Fibroblast of lung (primary cell): ENCODE data around the gene HTRA3. TPM values are rescaled to one million over a fixed set of nuclear protein-coding genes. Genes with fewer than 3 reads are reported as not detected.

Source experiments
- DNase-seq, 2 donors: peaks; one replicate each; pipeline versions ENCODE4 v3.0.0 to v3.0.0-alpha.2; 2010; ENCODE audit warnings: low read depth in 2 of 2
- H2AFZ ChIP-seq: 2 replicates; pipeline ENCODE4 v1.5.1; 2012; ENCODE audit warnings: low read length, control low read depth, inconsistent platforms
- H3K27ac ChIP-seq: 2 replicates; pipeline ENCODE4 v1.5.1; 2011; ENCODE audit warnings: low read length, control low read depth; ENCODE audit not compliant: insufficient read depth
- H3K27me3 ChIP-seq: 2 replicates; pipeline ENCODE4 v1.5.1; 2011; ENCODE audit warnings: mild to moderate bottlenecking, low read length; ENCODE audit not compliant: control insufficient read depth, insufficient read depth
- H3K36me3 ChIP-seq: 2 replicates; pipeline ENCODE4 v1.5.1; 2011; ENCODE audit warnings: low read length; ENCODE audit not compliant: control insufficient read depth, insufficient read depth
- H3K4me1 ChIP-seq: 2 replicates; pipeline ENCODE4 v1.5.1; 2011; ENCODE audit warnings: low read length; ENCODE audit not compliant: control insufficient read depth, insufficient read depth; ENCODE audit errors: extremely low read depth
- H3K4me2 ChIP-seq: 2 replicates; pipeline ENCODE4 v1.5.1; 2011; ENCODE audit warnings: low read length, control low read depth; ENCODE audit not compliant: insufficient read depth; ENCODE audit errors: extremely low read depth
- H3K4me3 ChIP-seq, 4 experiments: fragments of 200-600 bp in 1 of 4; sonication (generic) in 1 of 4; replicated peaks in 1 of 4; 2 replicates each; pipeline ENCODE4 v1.5.1; 2011 to 2016; ENCODE audit warnings: low read length in 4 of 4, low read depth in 3 of 4, mild to moderate bottlenecking in 3 of 4, control low read depth in 2 of 4, inconsistent platforms in 1 of 4, mixed read lengths in 1 of 4; ENCODE audit not compliant: insufficient read depth in 1 of 4; ENCODE audit errors: control extremely low read depth in 1 of 4
- H3K79me2 ChIP-seq: 2 replicates; pipeline ENCODE4 v1.5.1; 2012; ENCODE audit warnings: mild to moderate bottlenecking, low read length, inconsistent platforms; ENCODE audit not compliant: control insufficient read depth, insufficient read depth
- H3K9ac ChIP-seq: 2 replicates; pipeline ENCODE4 v1.5.1; 2011; ENCODE audit warnings: mild to moderate bottlenecking, low read length, control low read depth; ENCODE audit not compliant: insufficient read depth
- H3K9me3 ChIP-seq: 2 replicates; pipeline ENCODE4 v1.5.1; 2012; ENCODE audit warnings: low read depth, low read length; ENCODE audit not compliant: control insufficient read depth, insufficient read depth
- H4K20me1 ChIP-seq: 2 replicates; pipeline ENCODE4 v1.5.1; 2011; ENCODE audit warnings: low read length; ENCODE audit not compliant: control insufficient read depth, insufficient read depth; ENCODE audit errors: extremely low read depth
- CTCF ChIP-seq, 2 donors: IDR thresholded peaks in 1 of 2; conservative IDR thresholded peaks in 1 of 2; 1 replicate in 1 of 2; 2 replicates in 1 of 2; pipeline ENCODE4 v1.5.1; 2011 to 2012; ENCODE audit warnings: low read length in 2 of 2, control low read depth in 1 of 2, inconsistent platforms in 1 of 2, low read depth in 1 of 2, mild to moderate bottlenecking in 1 of 2
- EZH2 ChIP-seq: IDR thresholded peaks from 2 replicates; pipeline ENCODE4 v1.5.1; 2012; ENCODE audit warnings: low read length, control low read depth, mild to moderate bottlenecking; ENCODE audit errors: missing control alignments
- polyA plus RNA-seq, 2 donors: library from polyadenylated mRNA; depleted of rRNA in 1 of 2; stranded (reverse) in 1 of 2; unstranded in 1 of 2; fragments of >200 nt; gene quantifications; 2 replicates each; pipeline ENCODE4 v1.2.1, GENCODE V29; 2011 to 2012; ENCODE audit warnings: missing spikeins in 1 of 2
- total RNA-seq: library from RNA; depleted of rRNA; stranded (reverse); fragments of >200 nt; gene quantifications from 2 replicates; pipeline ENCODE4 v1.2.1, GENCODE V29; 2014

HTRA3 gene
- total and polyA plus RNA-seq, 2 donors (not counting 1 experiment from before 2014, with no cell fraction given), result 2.8 to 3.5 TPM

GRCh38 chr4:8232748-8233147, 36.8 kb upstream of the HTRA3 start:
- H4K20me1 ChIP-seq, result no peaks in the 10 kb centered on the region
- no peak overlapping the region for H3K9ac ChIP-seq
- TF ChIP-seq CTCF (conservative IDR thresholded peaks at IDR 0.05 in 1 of 2, IDR thresholded peaks at IDR 0.05 in 1 of 2; ENCODE audit: low read depth in 1 of 2, low read length in 2 of 2), result no peak
- no peak for TF ChIP-seq EZH2
- no peaks in the 10 kb centered on the region for H3K79me2 ChIP-seq
- no peak overlapping the region for H3K4me3 ChIP-seq
- DNase-seq, result no peak
- H3K4me2 ChIP-seq, result no peak overlapping the region
- H3K9me3 ChIP-seq, result no peaks in the 10 kb centered on the region
- no peak overlapping the region for H3K27ac ChIP-seq
- no peaks in the 10 kb centered on the region for H3K36me3 ChIP-seq
- H2AFZ ChIP-seq, result no peak overlapping the region
- no peaks in the 10 kb centered on the region for H3K27me3 ChIP-seq
- peaks cover 3% of the 10 kb centered on the region for H3K4me1 ChIP-seq

GRCh38 chr4:8233672-8234484, 35.7 kb upstream of the HTRA3 start:
- no peak overlapping the region for H3K27ac ChIP-seq
- no peak for DNase-seq

GRCh38 chr4:8234715-8235114, 34.8 kb upstream of the HTRA3 start:
- H3K4me3 ChIP-seq, result no peak overlapping the region
- H3K27ac ChIP-seq, result no peak overlapping the region
- H4K20me1 ChIP-seq, result no peaks in the 10 kb centered on the region
- no peaks in the 10 kb centered on the region for H3K79me2 ChIP-seq
- no peak overlapping the region for H3K4me2 ChIP-seq
- no peak for DNase-seq
- no peak overlapping the region for H2AFZ ChIP-seq
- H3K36me3 ChIP-seq, result no peaks in the 10 kb centered on the region
- no peaks in the 10 kb centered on the region for H3K9me3 ChIP-seq
- H3K9ac ChIP-seq, result no peak overlapping the region
- H3K4me1 ChIP-seq, result no peaks in the 10 kb centered on the region
- no peaks in the 10 kb centered on the region for H3K27me3 ChIP-seq
- TF ChIP-seq CTCF (conservative IDR thresholded peaks at IDR 0.05 in 1 of 2, IDR thresholded peaks at IDR 0.05 in 1 of 2; ENCODE audit: low read depth in 1 of 2, low read length in 2 of 2), result no peak
- TF ChIP-seq EZH2, result no peak

More at GRCh38 chr4:8233672-8234484, 35.7 kb upstream of the HTRA3 start:
- Histone ChIP-seq H3K36me3 (no peaks in the 10 kb centered on the region), H3K27me3 (no peaks in the 10 kb centered on the region), H3K9me3 (no peaks in the 10 kb centered on the region), H3K79me2 (no peaks in the 10 kb centered on the region), H3K4me3 (no peak overlapping the region), H3K4me1 (no peaks in the 10 kb centered on the region), H3K9ac (no peak overlapping the region), H4K20me1 (no peaks in the 10 kb centered on the region), H3K4me2 (no peak overlapping the region), H2AFZ (no peak overlapping the region)
- TF ChIP-seq EZH2 (no peak), CTCF (conservative IDR thresholded peaks at IDR 0.05 in 1 of 2, IDR thresholded peaks at IDR 0.05 in 1 of 2; ENCODE audit: low read depth in 1 of 2, low read length in 2 of 2) (no peak)
